Measurements from ENCODE around the gene NPTX2. TPM values are rescaled to one million over a fixed set of nuclear protein-coding genes. Genes with fewer than 3 reads are reported as not detected.

The NPTX2 gene
- polyA plus RNA-seq, 1 donor from 2014 or later: 0.98 TPM

- Histone ChIP-seq H3K9ac (ENCODE audit: low read length) (no peak overlapping the region), H3K36me3 (ENCODE audit: insufficient read depth, low read length) (no peaks in the 10 kb centered on the region), H3K79me2 (replicated peaks; ENCODE audit: insufficient read depth, low read length) (no peaks in the 10 kb centered on the region), H3K9me2 (ENCODE audit: insufficient read depth, low read length) (no peaks in the 10 kb centered on the region), H3K4me3 (ENCODE audit: low read length) (no peak overlapping the region), H3K27ac (ENCODE audit: low read length) (no peak overlapping the region), H4K20me1 (ENCODE audit: insufficient read depth) (no peaks in the 10 kb centered on the region), H3K4me2 (ENCODE audit: low read length) (no peak overlapping the region), H2AFZ (ENCODE audit: low read depth, low read length) (no peak overlapping the region), H3F3A (ENCODE audit: insufficient read depth, low read length, poor library complexity, severe bottlenecking) (no peaks in the 10 kb centered on the region), H3K9me3 (ENCODE audit: low read length) (no peaks in the 10 kb centered on the region), H3K27me3 (ENCODE audit: insufficient read depth, low read depth, low read length) (no peaks in the 10 kb centered on the region)
- no peak for TF ChIP-seq MXI1 (conservative IDR thresholded peaks at IDR 0.05; ENCODE audit: poor library complexity, severe bottlenecking)
- TF ChIP-seq EP300 (conservative IDR thresholded peaks at IDR 0.05; ENCODE audit: poor library complexity, severe bottlenecking): no peak
- TF ChIP-seq SMC3 (conservative IDR thresholded peaks at IDR 0.05; ENCODE audit: poor library complexity): no peak
- TF ChIP-seq, protein P1, sequence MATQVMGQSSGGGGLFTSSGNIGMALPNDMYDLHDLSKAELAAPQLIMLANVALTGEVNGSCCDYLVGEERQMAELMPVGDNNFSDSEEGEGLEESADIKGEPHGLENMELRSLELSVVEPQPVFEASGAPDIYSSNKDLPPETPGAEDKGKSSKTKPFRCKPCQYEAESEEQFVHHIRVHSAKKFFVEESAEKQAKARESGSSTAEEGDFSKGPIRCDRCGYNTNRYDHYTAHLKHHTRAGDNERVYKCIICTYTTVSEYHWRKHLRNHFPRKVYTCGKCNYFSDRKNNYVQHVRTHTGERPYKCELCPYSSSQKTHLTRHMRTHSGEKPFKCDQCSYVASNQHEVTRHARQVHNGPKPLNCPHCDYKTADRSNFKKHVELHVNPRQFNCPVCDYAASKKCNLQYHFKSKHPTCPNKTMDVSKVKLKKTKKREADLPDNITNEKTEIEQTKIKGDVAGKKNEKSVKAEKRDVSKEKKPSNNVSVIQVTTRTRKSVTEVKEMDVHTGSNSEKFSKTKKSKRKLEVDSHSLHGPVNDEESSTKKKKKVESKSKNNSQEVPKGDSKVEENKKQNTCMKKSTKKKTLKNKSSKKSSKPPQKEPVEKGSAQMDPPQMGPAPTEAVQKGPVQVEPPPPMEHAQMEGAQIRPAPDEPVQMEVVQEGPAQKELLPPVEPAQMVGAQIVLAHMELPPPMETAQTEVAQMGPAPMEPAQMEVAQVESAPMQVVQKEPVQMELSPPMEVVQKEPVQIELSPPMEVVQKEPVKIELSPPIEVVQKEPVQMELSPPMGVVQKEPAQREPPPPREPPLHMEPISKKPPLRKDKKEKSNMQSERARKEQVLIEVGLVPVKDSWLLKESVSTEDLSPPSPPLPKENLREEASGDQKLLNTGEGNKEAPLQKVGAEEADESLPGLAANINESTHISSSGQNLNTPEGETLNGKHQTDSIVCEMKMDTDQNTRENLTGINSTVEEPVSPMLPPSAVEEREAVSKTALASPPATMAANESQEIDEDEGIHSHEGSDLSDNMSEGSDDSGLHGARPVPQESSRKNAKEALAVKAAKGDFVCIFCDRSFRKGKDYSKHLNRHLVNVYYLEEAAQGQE (IDR thresholded peaks at IDR 0.05; ENCODE audit: borderline replicate concordance): no peak
- no peak for TF ChIP-seq CTCF (IDR thresholded peaks at IDR 0.05; ENCODE audit: poor library complexity, severe bottlenecking)
- TF ChIP-seq RAD21 (conservative IDR thresholded peaks at IDR 0.05): no peak
- TF ChIP-seq POLR2AphosphoS5 (IDR thresholded peaks at IDR 0.05): no peak
- TF ChIP-seq TAF1 (IDR thresholded peaks at IDR 0.05; ENCODE audit: low read depth): no peak
Measured at GRCh38 chr7:98664882-98665281, 47.8 kb downstream of the NPTX2 start.

GRCh38 chr7:98668255-98668654, 51.2 kb downstream of the NPTX2 start:
- Histone ChIP-seq H3K9me2 (ENCODE audit: insufficient read depth, low read length) (no peaks in the 10 kb centered on the region), H3K79me2 (replicated peaks; ENCODE audit: insufficient read depth, low read length) (no peaks in the 10 kb centered on the region), H3K9me3 (ENCODE audit: low read length) (no peaks in the 10 kb centered on the region), H3K4me3 (ENCODE audit: low read length) (no peak overlapping the region), H2AFZ (ENCODE audit: low read depth, low read length) (no peak overlapping the region), H3K36me3 (ENCODE audit: insufficient read depth, low read length) (no peaks in the 10 kb centered on the region), H3K9ac (ENCODE audit: low read length) (no peak overlapping the region), H3F3A (ENCODE audit: insufficient read depth, low read length, poor library complexity, severe bottlenecking) (no peaks in the 10 kb centered on the region), H3K27me3 (ENCODE audit: insufficient read depth, low read depth, low read length) (no peaks in the 10 kb centered on the region), H3K27ac (ENCODE audit: low read length) (no peak overlapping the region), H4K20me1 (ENCODE audit: insufficient read depth) (no peaks in the 10 kb centered on the region), H3K4me2 (ENCODE audit: low read length) (no peak overlapping the region)
- TF ChIP-seq MXI1 (conservative IDR thresholded peaks at IDR 0.05; ENCODE audit: poor library complexity, severe bottlenecking) (no peak), TAF1 (IDR thresholded peaks at IDR 0.05; ENCODE audit: low read depth) (no peak), EZH2 (IDR thresholded peaks at IDR 0.05; ENCODE audit: borderline replicate concordance, insufficient read depth, low read length, poor library complexity, severe bottlenecking) (no peak), CTCF (IDR thresholded peaks at IDR 0.05; ENCODE audit: poor library complexity, severe bottlenecking) (no peak), EP300 (conservative IDR thresholded peaks at IDR 0.05; ENCODE audit: poor library complexity, severe bottlenecking) (no peak), RAD21 (conservative IDR thresholded peaks at IDR 0.05) (no peak), SMC3 (conservative IDR thresholded peaks at IDR 0.05; ENCODE audit: poor library complexity) (no peak), POLR2AphosphoS5 (IDR thresholded peaks at IDR 0.05) (no peak)
- TF ChIP-seq, protein P1 (IDR thresholded peaks at IDR 0.05; ENCODE audit: borderline replicate concordance): no peak
